Measurements from ENCODE around the gene CYTH4.
"Not testable (repeated sequence)": the region's sequence is repeated elsewhere in the genome, so short reads cannot be mapped to it uniquely, and the experiment has no call there.

CYTH4 gene

GRCh38 chr22:37244114-37244921, 38.0 kb upstream of the CYTH4 start, which contains the start of gene RAC2:
TSS of gene RAC2 (minus strand) at chr22:37244269. CDS start at chr22:37244148, 121 bp downstream.
- no peak for TF ChIP-seq CTCF (IDR thresholded peaks at IDR 0.05; ENCODE audit: insufficient read depth, missing control alignments)
- FAIRE-seq (no peak), DNase-seq (ENCODE audit: insufficient read length, low spot score) (no peak)

DNA sequence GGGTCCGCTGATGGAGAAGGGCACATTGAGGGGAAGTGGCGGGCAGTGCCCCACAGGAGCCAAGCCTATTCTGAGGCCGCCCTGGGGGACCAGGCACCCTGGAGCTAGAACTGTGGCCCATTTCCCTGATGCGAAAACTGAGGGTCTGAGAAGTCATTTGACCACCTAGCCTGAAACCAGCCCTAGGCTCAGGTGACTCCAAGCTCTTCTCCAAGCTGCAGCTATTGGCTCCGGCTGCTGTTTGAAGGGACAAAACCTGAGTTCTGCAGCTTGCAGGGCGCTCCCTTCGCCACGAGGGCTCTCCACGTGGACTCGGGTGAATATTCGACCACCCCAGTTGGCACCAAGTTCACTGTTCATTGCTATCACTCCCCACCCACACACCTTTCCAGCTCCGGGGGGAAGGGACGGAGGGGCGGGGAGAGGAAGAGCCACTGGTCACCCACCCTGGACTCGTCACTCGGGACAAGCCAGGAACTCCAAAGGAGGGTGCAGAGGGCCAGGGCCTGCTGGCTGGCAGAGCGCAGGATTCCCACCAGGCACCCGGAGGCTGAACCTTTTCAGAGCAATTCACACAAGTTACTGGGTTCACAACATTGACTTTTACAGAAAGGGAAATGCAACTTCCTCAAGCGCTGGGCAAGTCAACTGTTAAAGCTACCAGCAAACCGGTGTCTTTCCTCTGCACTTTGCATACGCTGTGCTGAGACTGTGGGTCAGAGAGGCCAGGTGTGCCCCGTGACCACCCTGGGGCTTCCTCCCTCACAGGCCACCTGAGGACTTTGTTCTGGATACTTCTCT, 37.2 kb upstream of the CYTH4 start:
- no peak for TF ChIP-seq CTCF (IDR thresholded peaks at IDR 0.05; ENCODE audit: insufficient read depth, missing control alignments)
- no peak for FAIRE-seq
- no peak for DNase-seq (ENCODE audit: insufficient read length, low spot score)

DNA sequence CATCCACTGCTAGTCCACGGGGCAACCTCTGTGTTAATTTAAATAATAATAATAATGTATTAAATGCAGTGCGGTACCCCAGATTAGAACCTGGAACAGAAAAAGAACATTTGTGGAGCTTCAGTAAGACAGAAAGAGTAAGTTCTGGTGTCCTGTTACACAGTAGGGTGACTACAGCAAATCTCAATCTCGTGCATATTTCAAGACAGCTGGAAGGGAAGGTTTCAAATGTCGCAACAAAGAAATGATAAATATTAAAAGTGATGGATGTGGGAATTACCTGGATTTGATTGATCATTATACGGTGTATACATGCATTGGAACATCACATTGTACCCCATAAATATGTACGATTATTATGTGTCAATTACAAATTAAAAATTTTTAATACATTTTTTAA, 36.6 kb upstream of the CYTH4 start:
- FAIRE-seq = no peak
- DNase-seq (ENCODE audit: insufficient read length, low spot score) = no peak
- no peak for TF ChIP-seq CTCF (IDR thresholded peaks at IDR 0.05; ENCODE audit: insufficient read depth, missing control alignments)

GRCh38 chr22:37248251-37248650, 34.1 kb upstream of the CYTH4 start:
- FAIRE-seq = no peak
- no peak for TF ChIP-seq CTCF (IDR thresholded peaks at IDR 0.05; ENCODE audit: insufficient read depth, missing control alignments)
- DNase-seq (ENCODE audit: insufficient read length, low spot score) = no peak

DNA sequence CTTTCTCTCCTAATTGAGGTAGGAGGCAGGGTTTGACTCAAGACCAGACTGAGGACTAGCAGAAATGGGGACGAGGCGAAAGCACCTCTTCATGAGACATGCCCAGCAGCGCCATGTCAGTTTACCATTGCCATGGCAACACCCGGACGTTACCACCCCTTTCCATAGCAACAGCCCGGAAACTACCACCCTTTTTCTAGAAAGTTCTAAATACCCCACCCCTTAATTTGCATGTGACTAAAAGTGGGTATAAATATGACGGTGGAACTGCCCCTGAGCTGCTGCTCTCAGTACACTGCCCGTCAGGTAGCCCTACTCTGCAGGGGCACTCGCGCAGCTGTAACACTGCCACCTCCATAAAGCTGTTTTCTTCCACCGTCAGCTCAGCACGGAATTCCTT, 32.3 kb upstream of the CYTH4 start:
- DNase-seq (ENCODE audit: insufficient read length, low spot score) (no peak), FAIRE-seq (no peak)
- no peak for TF ChIP-seq CTCF (IDR thresholded peaks at IDR 0.05; ENCODE audit: insufficient read depth, missing control alignments)

DNA sequence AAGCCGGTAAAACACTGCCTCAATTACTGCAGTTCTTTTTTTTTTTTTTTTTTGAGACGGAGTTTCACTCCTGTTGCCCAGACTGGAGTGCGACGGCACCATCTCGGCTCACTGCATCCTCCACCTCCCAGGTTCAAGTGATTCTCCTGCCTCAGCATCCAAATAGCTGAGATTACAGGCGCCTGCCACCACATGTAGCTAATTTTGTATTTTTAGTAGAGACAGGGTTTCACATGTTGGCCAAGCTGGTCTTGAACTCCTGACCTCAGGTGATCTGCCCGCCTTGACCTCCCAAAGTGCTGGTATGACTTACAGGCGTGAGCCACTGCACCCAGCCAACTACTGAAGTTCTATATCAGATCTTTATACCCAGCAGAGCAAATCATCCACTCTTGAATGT, 30.5 kb upstream of the CYTH4 start:
- not testable (repeated sequence) for FAIRE-seq; DNase-seq (ENCODE audit: insufficient read length, low spot score)

DNA sequence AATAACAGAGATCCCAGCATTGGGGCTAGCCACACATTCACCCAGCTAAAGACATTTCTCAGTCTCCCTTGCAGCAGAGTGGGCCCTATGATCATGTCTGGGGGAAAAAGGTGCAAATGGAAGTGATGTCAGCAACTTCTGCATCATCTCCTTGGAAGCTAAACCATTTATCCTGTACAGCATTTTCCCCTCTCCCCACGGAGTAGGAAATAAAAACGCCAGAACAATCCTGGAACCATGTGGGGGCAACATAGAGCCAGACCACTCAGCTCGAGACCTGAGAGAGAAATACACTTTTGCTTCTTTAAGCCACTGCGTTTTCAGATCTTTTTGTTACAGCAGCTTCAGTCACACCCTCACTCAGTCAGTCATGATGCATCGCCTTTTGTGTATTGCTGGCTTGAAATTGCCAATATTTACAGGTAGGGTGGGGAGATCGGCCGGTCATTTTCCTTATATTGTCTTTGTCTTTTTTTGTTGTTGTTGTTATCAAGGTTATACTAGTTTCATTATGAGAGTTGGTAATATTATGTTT, 29.1 kb upstream of the CYTH4 start:
- DNase-seq (ENCODE audit: insufficient read length, low spot score) (no peak), FAIRE-seq (no peak)
- no peak for TF ChIP-seq CTCF (IDR thresholded peaks at IDR 0.05; ENCODE audit: insufficient read depth, missing control alignments)
